Activated CD4-positive, alpha-beta memory T cell treated with anti-CD3 and anti-CD28 coated beads, Interleukin-2, amount 10 ng/mL, durations not matched to agents 7 days and 5 days (primary cell): ENCODE results near the gene HOXC13. TPM values are rescaled to one million over a fixed set of nuclear protein-coding genes. Genes with fewer than 3 reads are reported as not detected.

Experiments used
- CTCF ChIA-PET: fragments of 350-600 bp; sonication (Branson Sonifier 250); formaldehyde crosslinking; loops from one replicate; lab custom pipeline; 2021; ENCODE audit warnings: antibody characterized with exemption, inconsistent platforms; lab: Charles Lee
- POLR2A ChIA-PET: fragments of 350-600 bp; sonication (Branson Sonifier 250); formaldehyde crosslinking; loops from one replicate; lab custom pipeline; 2021; ENCODE audit warnings: antibody characterized with exemption; lab: Charles Lee
- DNase-seq: peaks from one replicate; pipeline ENCODE4 v3.0.0-alpha.2; 2020
- H3K27ac Mint-ChIP-seq: one replicate; pipeline ENCODE4 v1.8.0; 2021; ENCODE audit warnings: mild to moderate bottlenecking, mixed read lengths
- H3K27me3 Mint-ChIP-seq: one replicate; pipeline ENCODE4 v1.8.0; 2021; ENCODE audit warnings: mixed read lengths
- H3K36me3 Mint-ChIP-seq: one replicate; pipeline ENCODE4 v1.8.0; 2021; ENCODE audit warnings: low read depth, mixed read lengths
- H3K4me1 Mint-ChIP-seq: one replicate; pipeline ENCODE4 v1.8.0; 2021; ENCODE audit warnings: mixed read lengths
- H3K4me3 Mint-ChIP-seq: one replicate; pipeline ENCODE4 v1.8.0; 2021; ENCODE audit warnings: mild to moderate bottlenecking, mixed read lengths
- H3K9me3 Mint-ChIP-seq: one replicate; pipeline ENCODE4 v1.8.0; 2021; ENCODE audit warnings: mixed read lengths
- total RNA-seq, 2 experiments: library from RNA; stranded (reverse); gene quantifications; one replicate each; pipeline ENCODE4 v1.2.3, GENCODE V29; 2021

The HOXC13 gene
- total RNA-seq, 2 experiments from 2014 or later, result not detected

DNA sequence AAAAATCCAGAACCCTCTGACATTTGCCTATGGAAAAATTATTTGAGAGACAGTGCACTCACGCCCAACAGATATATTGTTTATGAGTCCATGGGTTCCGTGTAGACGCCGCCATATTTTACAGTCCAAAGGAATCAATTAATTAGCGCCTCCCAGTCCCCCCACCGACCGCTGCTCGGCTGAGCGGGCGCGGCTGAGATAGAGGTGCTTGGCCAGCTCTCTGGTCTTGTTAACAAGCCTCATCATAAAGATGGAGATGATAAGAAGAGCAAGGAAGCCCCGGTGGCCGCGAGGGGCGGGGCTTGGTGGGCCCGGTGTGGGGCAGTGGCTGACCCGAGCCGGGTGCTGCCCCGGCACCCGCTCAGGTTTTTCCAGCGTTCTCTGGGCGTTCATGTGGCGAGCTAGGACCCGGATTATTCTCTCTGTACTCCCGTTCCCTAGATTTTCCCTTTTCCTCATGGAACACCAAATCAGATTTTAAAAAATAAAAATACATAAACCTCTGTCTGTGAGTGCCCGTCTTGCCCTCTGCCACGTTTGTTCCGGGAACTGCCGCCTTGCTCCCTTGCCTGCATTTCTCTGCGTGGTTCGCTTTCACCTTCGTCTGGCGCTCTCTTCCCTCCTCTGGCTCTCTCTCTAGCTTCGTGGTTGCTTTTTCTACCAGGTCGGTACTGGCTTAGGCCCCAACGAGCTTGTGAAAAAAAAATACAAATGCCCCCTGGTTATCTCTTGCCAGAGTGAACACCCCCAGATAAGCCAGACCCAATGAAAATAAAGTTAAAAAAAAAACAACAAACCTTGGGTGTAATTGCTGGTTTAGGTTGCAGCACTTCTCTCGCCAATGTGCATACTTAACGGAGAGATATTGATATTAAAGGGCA lies 25.0 kb downstream of the HOXC13 start:
- Mint-ChIP-seq H3K36me3 (no peaks in the 10 kb centered on the region), H3K4me3 (no peak overlapping the region), H3K9me3 (no peaks in the 10 kb centered on the region), H3K27ac (no peak overlapping the region), H3K4me1 (peaks cover 8% of the 10 kb centered on the region), H3K27me3 (peaks cover 93% of the 10 kb centered on the region)
- POLR2A ChIA-PET, result no interaction called here
- CTCF ChIA-PET, result no interaction called here
- DNase-seq, result no peak

DNA sequence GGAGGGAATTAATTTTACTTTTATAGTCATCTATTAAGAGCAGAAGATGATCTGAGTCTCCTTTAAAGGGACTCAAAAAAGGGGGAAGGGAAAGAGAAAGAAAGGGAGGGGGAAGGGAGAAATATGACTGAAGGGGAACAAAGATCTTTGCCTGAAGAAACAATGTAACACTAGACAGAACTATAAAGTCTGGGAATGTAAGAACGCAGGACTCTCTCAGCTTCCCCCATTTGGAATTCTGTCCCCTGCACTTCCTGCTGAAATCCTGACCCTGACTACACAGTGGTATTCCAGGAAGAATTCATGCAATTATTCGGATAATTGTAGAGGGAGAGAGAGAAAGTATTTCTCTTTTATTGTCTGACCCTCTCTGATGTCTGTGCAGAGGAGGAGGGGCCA lies 25.7 kb downstream of the HOXC13 start:
- no peaks in the 10 kb centered on the region for H3K36me3 Mint-ChIP-seq
- H3K4me3 Mint-ChIP-seq, result no peak overlapping the region
- peaks cover 8% of the 10 kb centered on the region for H3K4me1 Mint-ChIP-seq
- H3K27ac Mint-ChIP-seq, result no peak overlapping the region
- DNase-seq, result no peak
- ChIA-PET POLR2A (no interaction called here), CTCF (no interaction called here)
- peaks cover 94% of the 10 kb centered on the region for H3K27me3 Mint-ChIP-seq
- no peaks in the 10 kb centered on the region for H3K9me3 Mint-ChIP-seq

DNA sequence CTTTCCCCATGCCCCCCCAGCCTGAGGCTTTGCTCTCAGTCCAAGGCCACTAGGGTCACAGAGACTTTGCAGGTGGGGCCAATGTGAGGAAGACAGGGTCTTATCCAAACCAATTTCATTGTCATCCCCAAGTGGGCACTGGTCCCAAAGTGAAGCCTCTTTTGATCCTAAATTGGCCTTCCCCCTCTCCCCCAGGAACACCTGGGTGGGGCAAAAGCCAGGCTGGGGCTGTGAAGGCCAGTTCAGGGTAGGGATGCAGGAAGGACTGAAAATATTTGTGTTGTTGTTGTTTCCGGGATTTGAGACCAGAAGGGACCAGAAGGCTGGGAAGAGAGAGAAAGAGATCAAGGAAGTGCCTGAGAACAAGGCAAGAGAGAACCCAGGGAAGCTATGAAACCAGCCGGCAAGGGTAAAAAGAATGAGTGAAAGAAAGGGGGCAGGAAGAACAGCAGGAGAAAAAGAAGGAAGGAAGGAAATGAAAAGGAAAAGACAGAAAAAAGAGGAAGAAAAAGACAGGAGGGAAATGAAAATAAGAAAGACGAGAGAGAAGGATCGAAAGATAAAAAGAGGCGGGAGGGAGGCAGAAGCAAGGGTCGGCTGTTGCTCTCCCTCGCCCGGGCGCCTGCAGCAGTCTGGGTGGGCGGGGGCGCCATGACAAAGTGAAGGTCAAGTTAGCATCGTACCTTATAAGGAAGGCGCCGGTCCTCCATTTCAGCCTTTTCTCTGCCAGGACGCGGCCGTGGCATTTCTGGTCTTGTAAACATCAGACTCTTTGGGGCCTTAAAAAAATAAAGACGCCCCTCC lies 26.9 kb downstream of the HOXC13 start:
- H3K36me3 Mint-ChIP-seq, result no peaks in the 10 kb centered on the region
- CTCF ChIA-PET, result interaction anchor here (0.6 to 0.7 kb wide), 2 partner anchors 67 to 434 kb away, joined by 3 to 4 read pairs; no protein-coding TSS in a partner anchor
- peaks cover 8% of the 10 kb centered on the region for H3K4me1 Mint-ChIP-seq
- no peak overlapping the region for H3K4me3 Mint-ChIP-seq
- H3K27me3 Mint-ChIP-seq, result peaks cover 93% of the 10 kb centered on the region
- no peaks in the 10 kb centered on the region for H3K9me3 Mint-ChIP-seq
- H3K27ac Mint-ChIP-seq, result no peak overlapping the region
- POLR2A ChIA-PET, result interaction anchor here (1.5 kb wide), 1 partner anchor 34 kb away, joined by 3 read pairs; the partner anchor contains the start of gene HOXC9
- DNase-seq, result no peak

DNA sequence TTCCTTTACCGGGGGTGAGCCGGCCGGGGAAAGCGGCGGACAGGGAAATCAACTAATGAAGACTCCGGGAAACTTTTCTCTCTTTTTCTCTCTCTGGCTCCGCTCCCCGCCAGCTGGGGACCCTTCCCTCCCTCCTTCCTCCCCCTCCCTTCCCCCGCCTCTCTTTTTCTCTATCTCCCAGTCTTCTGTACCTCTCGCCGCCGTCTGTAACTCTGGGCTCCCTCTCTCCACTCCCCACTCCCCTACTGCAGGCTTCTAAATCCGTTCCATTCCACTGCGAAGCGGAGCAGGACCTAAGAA lies 27.4 kb downstream of the HOXC13 start:
- no peak for DNase-seq
- Mint-ChIP-seq H3K36me3 (no peaks in the 10 kb centered on the region), H3K4me3 (no peak overlapping the region), H3K9me3 (no peaks in the 10 kb centered on the region), H3K27ac (no peak overlapping the region), H3K27me3 (peaks cover 93% of the 10 kb centered on the region), H3K4me1 (peaks cover 8% of the 10 kb centered on the region)
- ChIA-PET POLR2A (interaction anchor here (1.5 kb wide), 1 partner anchor 33 kb away, joined by 3 read pairs; the partner anchor contains the start of gene HOXC9), CTCF (no interaction called here)

DNA sequence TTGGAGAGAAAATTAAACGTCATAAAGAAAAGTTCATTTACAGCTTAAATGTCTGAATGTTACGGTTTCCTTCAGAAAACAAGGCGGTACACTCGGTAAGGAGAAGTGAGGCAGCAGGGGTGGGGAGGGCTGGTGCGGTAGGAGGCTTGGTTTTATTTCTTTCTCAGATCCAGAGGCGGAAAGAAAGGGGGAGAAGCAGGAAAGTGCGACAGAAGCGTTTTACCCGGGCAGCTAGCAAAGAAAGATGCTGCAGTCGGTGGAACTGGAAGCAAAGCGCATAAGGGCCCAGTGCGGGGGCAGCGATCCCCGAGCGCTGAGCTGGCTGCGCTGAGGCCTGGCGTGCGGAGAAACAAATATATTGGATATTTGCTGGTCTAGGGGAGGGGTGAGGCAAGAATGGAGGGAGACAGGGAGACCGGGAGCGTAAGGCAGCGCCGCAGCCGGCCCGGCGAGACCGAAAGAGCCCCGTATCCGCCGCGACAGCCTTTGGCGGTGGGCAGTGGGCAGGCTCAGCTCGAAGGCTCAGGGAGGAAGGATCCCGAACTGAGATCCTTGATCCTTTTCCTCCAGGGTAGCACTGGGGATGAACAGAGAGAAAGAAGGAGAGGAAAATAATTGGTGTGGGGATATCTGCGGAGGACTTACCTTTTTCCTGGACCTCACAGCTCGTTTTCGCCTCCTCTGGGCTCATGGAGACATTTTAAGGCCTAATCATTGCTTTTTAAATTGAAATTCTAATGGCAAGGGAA lies 27.9 kb downstream of the HOXC13 start:
- POLR2A ChIA-PET, result interaction anchor here (1.5 kb wide), 1 partner anchor 33 kb away, joined by 3 read pairs; the partner anchor contains the start of gene HOXC9
- no peaks in the 10 kb centered on the region for H3K36me3 Mint-ChIP-seq
- no peak overlapping the region for H3K4me3 Mint-ChIP-seq
- H3K27me3 Mint-ChIP-seq, result peaks cover 96% of the 10 kb centered on the region
- H3K4me1 Mint-ChIP-seq, result peaks cover 8% of the 10 kb centered on the region
- H3K27ac Mint-ChIP-seq, result no peak overlapping the region
- CTCF ChIA-PET, result no interaction called here
- no peaks in the 10 kb centered on the region for H3K9me3 Mint-ChIP-seq
- DNase-seq, result no peak

DNA sequence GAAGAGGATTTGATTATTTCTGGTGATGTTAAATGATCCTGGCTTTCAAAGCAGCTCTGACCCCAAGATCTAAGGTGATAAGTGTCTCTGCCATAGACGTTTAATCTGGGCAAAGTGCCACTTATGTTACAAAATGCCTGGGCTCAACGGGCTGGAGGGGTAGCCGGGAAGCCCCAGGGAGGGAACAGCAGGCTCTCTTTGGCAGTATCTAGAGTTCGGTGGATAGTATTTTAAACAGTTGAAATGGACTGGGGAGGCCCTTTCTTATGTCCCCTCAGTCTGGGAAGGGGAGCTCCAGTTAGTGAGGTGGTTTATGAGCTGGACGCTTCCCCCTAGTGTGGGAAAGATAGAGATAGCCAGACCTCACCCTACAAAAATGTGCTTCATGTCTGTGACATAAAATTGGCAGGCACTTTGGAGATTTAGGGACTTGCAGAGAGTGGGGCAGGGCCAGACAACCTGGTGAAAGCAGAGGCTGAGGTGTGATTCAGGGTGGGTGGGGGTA lies 28.8 kb downstream of the HOXC13 start:
- no peaks in the 10 kb centered on the region for H3K9me3 Mint-ChIP-seq
- CTCF ChIA-PET, result no interaction called here
- POLR2A ChIA-PET, result no interaction called here
- H3K4me1 Mint-ChIP-seq, result peaks cover 8% of the 10 kb centered on the region
- no peak for DNase-seq
- H3K27ac Mint-ChIP-seq, result no peak overlapping the region
- H3K4me3 Mint-ChIP-seq, result no peak overlapping the region
- no peaks in the 10 kb centered on the region for H3K36me3 Mint-ChIP-seq
- peaks cover 97% of the 10 kb centered on the region for H3K27me3 Mint-ChIP-seq

DNA sequence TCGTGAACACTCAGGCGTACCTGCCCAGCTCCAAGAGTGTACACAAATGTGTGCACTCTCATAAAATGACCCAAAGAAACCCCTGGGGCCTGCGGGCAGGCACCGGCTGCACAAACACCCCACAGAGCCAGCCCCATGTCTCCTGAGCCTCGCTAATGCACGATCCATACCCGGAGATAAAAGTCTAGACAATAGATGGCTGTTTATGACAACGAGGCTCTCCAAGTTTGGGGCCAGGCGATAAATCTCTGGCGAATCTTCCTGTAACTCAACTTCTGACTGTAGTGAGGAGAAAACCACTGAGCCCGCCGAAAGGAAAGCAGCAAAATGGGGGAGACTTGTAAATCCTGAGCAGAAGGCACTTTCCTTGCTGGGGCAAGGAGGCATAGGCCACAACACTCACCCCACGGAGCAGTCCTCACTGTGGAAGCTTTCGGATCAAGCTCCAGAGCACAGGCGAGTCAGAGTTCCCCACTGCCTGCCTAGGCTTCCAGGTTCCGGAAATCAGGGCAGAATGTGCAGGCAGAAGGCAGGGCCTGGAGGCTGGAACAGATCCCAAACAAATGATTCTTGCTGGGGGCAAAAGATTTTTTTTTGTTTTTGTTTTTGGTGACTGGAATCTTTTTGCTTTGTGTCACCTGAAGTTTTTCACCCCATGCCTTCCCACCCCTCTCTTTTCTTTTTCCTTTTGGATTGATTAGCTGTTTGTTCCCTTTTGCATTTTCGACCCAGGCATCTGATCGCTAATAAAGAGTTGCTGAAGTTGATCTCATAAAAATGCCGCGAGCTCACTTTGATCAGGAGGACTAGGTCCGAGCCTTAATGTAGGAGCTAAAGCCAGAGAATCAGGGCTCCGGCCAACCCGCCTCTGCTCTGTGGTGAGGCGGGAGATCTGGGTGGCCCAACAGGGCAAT lies 29.8 kb downstream of the HOXC13 start:
- ChIA-PET POLR2A (no interaction called here), CTCF (no interaction called here)
- no peak for DNase-seq
- peaks cover 97% of the 10 kb centered on the region for H3K27me3 Mint-ChIP-seq
- no peaks in the 10 kb centered on the region for H3K9me3 Mint-ChIP-seq
- no peak overlapping the region for H3K4me3 Mint-ChIP-seq
- H3K27ac Mint-ChIP-seq, result no peak overlapping the region
- H3K4me1 Mint-ChIP-seq, result peaks cover 11% of the 10 kb centered on the region
- H3K36me3 Mint-ChIP-seq, result peaks cover 7% of the 10 kb centered on the region

DNA sequence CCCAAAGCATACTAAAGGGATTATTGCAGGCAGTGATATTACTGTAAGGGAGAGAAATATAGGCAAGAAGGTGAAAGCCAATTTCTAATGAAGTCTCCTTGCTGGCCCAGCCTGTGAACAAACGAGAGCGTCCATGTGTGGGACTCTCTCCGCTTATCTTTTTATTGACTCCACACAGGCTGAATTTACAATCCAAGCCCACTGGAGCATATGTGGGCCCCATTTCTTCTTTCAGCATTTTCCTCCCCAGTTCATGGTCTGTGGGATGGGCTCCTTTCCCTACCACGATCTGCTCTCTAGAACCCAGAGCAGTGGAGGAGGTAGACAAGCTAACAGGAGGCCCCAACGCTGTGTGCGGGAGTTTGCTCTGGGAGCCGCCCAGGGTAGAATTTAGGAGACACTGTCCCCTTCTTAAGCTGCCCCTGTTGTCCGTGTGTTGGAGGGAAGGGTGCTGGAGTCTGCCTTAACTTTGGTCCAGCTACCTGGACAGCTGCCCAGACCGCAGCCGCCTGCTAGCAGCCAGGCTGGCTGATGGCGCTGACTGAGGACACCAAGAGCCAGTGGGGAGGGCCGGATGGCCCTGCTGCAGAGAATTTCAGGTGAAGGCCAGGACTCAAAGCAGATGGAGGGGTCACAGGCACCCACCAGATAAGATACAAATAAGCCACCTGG lies 31.1 kb downstream of the HOXC13 start:
- Mint-ChIP-seq H3K4me3 (no peak overlapping the region), H3K27me3 (peaks cover 93% of the 10 kb centered on the region), H3K27ac (no peak overlapping the region), H3K9me3 (no peaks in the 10 kb centered on the region), H3K36me3 (peaks cover 7% of the 10 kb centered on the region), H3K4me1 (peaks cover 14% of the 10 kb centered on the region)
- DNase-seq, result no peak
- ChIA-PET POLR2A (no interaction called here), CTCF (interaction anchor here (0.6 to 1.5 kb wide), 2 partner anchors 63 kb away, joined by 3 to 4 read pairs; partner anchors contain the start of gene HOXC5)

DNA sequence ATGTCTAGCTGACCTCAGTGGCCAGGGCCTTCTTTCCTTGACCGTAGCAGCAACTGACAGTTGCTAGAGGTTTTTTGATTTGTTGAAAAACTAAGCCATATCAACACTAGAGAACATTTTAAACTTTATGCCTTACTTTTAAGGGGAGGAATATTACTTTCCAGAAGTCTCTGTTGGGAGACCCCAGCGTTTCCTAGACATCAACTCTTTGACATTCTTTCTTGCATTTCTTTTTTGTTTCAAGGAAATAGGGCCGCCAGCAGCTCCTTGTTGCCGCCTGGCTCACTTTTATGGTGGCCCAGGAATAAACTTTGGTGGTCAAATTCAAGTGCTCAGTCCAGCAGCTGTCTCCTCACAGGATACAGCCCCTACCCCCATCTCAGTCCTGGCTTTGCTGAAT lies 31.8 kb downstream of the HOXC13 start:
- Mint-ChIP-seq H3K36me3 (peaks cover 8% of the 10 kb centered on the region), H3K27me3 (peaks cover 92% of the 10 kb centered on the region), H3K4me3 (no peak overlapping the region), H3K9me3 (no peaks in the 10 kb centered on the region), H3K27ac (no peak overlapping the region), H3K4me1 (peaks cover 14% of the 10 kb centered on the region)
- POLR2A ChIA-PET, result no interaction called here
- no peak for DNase-seq
- CTCF ChIA-PET, result interaction anchor here (0.5 to 1.5 kb wide), 2 partner anchors 62 to 1296 kb away, joined by 3 to 4 read pairs; partner anchors contain the start of gene HOXC5

DNA sequence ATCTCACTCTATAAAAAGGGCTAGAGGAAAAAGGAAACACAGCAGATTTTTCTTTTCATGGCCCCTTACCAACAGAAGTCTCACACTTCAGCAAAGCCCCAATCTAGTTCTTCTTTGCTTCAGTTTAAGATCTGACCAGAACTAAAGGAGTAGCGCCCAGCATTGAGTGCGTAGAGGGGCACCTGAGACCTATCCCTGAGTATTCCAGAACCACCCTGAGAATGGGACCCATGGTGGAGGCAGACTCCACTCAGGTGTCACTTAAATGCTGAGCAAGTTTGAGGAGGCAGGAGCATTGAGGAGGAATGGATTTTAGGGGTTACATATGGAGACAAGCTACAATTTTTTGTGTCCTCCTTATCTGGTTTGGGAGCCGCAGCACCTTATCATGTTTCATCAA lies 32.5 kb downstream of the HOXC13 start:
- Mint-ChIP-seq H3K4me1 (peaks cover 15% of the 10 kb centered on the region), H3K27ac (no peak overlapping the region), H3K27me3 (peaks cover 92% of the 10 kb centered on the region), H3K4me3 (no peak overlapping the region), H3K9me3 (no peaks in the 10 kb centered on the region), H3K36me3 (peaks cover 12% of the 10 kb centered on the region)
- DNase-seq, result no peak
- ChIA-PET CTCF (interaction anchor here (0.5 to 1.5 kb wide), 2 partner anchors 62 to 1295 kb away, joined by 3 to 4 read pairs; partner anchors contain the start of gene HOXC5), POLR2A (no interaction called here)

DNA sequence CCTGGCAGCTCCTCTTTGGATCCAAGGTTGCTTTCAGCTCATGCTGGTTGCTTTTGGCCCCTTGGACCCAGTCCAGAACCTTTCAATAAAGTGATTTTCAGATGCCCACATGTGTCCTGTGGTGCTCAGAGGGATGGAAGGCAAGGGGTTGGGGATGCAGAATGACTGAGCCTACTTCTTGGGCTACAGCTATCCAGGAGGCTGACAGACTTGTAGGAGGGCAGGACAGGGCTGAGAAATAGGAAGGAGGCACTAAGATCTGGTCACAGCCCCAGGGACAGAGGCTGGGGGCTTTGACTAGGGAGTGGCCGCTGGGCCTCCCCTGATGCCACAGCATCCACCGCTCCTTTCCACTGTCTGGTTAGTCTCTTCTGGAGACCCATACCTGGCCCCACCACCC lies 33.1 kb downstream of the HOXC13 start:
- ChIA-PET POLR2A (no interaction called here), CTCF (no interaction called here)
- no peak overlapping the region for H3K27ac Mint-ChIP-seq
- no peaks in the 10 kb centered on the region for H3K9me3 Mint-ChIP-seq
- H3K36me3 Mint-ChIP-seq, result peaks cover 12% of the 10 kb centered on the region
- peaks cover 92% of the 10 kb centered on the region for H3K27me3 Mint-ChIP-seq
- no peak for DNase-seq
- H3K4me3 Mint-ChIP-seq, result no peak overlapping the region
- H3K4me1 Mint-ChIP-seq, result peaks cover 10% of the 10 kb centered on the region
